Suprapubic skin (tissue), 4 donors: Measurements from ENCODE around the gene PHTF2. TPM values are rescaled to one million over a fixed set of nuclear protein-coding genes. Genes with fewer than 3 reads are reported as not detected.

Experiments
- DNase-seq, 2 donors: peaks; one replicate each; pipeline ENCODE4 v3.0.0-alpha.2; 2019; ENCODE audit warnings: low spot score in 2 of 2
- H3K27ac ChIP-seq: fragments of 200-600 bp; sonication (generic); one replicate; pipeline ENCODE4 v1.5.1; 2019
- H3K27me3 ChIP-seq: fragments of 200-600 bp; sonication (generic); one replicate; pipeline ENCODE4 v1.5.1; 2019
- H3K36me3 ChIP-seq: fragments of 200-600 bp; sonication (generic); one replicate; pipeline ENCODE4 v1.5.1; 2019
- H3K4me1 ChIP-seq: fragments of 200-600 bp; sonication (generic); one replicate; pipeline ENCODE4 v1.5.1; 2019
- H3K4me3 ChIP-seq: fragments of 200-600 bp; sonication (generic); one replicate; pipeline ENCODE4 v1.5.1; 2019; ENCODE audit warnings: mild to moderate bottlenecking
- H3K9me3 ChIP-seq: fragments of 200-600 bp; sonication (generic); one replicate; pipeline ENCODE4 v1.5.1; 2019
- CTCF ChIP-seq, 2 donors: fragments of 200-600 bp in 1 of 2; fragments of 450-650 bp in 1 of 2; sonication (generic) in 1 of 2; IDR thresholded peaks; one replicate each; pipeline ENCODE4 v1.5.1; 2016 to 2019; ENCODE audit warnings: antibody characterized with exemption in 2 of 2, mild to moderate bottlenecking in 1 of 2, moderate library complexity in 1 of 2
- EP300 ChIP-seq: sonication (generic); formaldehyde crosslinking; IDR thresholded peaks from one replicate; pipeline ENCODE4 v1.6.1; 2017; ENCODE audit warnings: antibody characterized with exemption
- POLR2A ChIP-seq, 2 donors: fragments of 450-650 bp; IDR thresholded peaks; one replicate each; pipeline ENCODE4 v1.6.1; 2017; ENCODE audit warnings: antibody characterized with exemption in 2 of 2, mild to moderate bottlenecking in 2 of 2, moderate library complexity in 2 of 2
- POLR2AphosphoS5 ChIP-seq, 3 donors: sonication (generic); formaldehyde crosslinking; IDR thresholded peaks; one replicate each; pipeline ENCODE4 v1.6.1; 2017; ENCODE audit warnings: antibody characterized with exemption in 3 of 3
- WGBS: methylation state at CpG from one replicate; pipeline ENCODE4 v1.1.5; 2018; 5-methylcytosine and 5-hydroxymethylcytosine counted together
- total RNA-seq, 4 donors: library from RNA; depleted of rRNA; stranded (reverse); fragments of >200 nt; gene quantifications; one replicate each; pipeline ENCODE4 v1.1.0, GENCODE V29; 2016

PHTF2 gene
- total RNA-seq, 4 donors from 2014 or later: 9.6 to 33.7 (median 15.7) TPM

DNA sequence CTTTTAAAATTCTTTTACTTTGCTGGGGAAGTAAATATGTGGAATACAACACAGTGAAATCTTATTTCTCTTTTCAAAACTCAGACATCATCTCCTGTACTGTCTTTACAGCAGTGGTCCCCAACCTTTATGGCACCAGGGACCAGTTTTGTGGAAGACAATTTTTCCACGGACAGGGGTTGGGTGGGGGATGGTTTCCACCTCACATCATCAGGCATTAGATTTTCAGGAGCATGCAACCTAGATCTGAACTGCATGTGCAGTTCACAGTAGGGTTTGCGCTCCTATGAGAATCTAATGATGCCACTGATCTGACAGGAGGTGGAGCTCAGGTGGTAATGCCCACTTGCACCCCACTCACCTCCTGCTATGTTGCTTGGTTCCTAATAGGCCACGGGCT, 12.6 kb upstream of the PHTF2 start:
- Histone ChIP-seq H3K4me1 (no peaks in the 10 kb centered on the region), H3K4me3 (no peak overlapping the region), H3K27ac (no peak overlapping the region), H3K27me3 (no peaks in the 10 kb centered on the region), H3K36me3 (peaks cover 12% of the 10 kb centered on the region), H3K9me3 (no peaks in the 10 kb centered on the region)
- no peak for DNase-seq
- WGBS: 98% methylated on average over 3 of the region's 3 CpGs
- TF ChIP-seq CTCF (IDR thresholded peaks at IDR 0.05) (no peak), POLR2A (IDR thresholded peaks at IDR 0.05) (no peak), EP300 (no peak), POLR2AphosphoS5 (IDR thresholded peaks at IDR 0.05) (no peak)

DNA sequence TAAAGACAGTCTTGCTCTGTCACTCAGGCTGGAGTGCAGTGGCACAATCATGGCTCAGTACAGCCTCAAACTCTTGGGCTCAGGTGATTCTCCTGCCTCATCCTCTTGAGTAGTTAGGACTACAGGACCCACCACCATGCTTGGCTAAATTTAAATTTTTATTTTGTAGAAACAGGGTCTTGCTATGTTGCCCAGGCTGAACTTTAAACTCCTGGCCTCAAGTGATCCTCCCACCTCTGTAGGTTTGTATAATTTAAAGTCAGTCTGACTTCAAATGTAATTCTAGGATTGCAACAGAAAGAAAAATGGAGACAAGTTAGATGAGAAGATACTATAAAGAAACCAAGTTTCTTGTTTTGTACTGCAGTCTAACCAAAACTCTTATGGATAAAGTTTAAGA, 11.8 kb upstream of the PHTF2 start:
- Histone ChIP-seq H3K27ac (no peak overlapping the region), H3K4me3 (no peak overlapping the region), H3K4me1 (no peaks in the 10 kb centered on the region), H3K36me3 (peaks cover 6% of the 10 kb centered on the region), H3K27me3 (no peaks in the 10 kb centered on the region), H3K9me3 (no peaks in the 10 kb centered on the region)
- DNase-seq: no peak
- TF ChIP-seq POLR2AphosphoS5 (IDR thresholded peaks at IDR 0.05) (no peak), EP300 (no peak), POLR2A (IDR thresholded peaks at IDR 0.05) (no peak), CTCF (IDR thresholded peaks at IDR 0.05) (no peak)

- Histone ChIP-seq H3K36me3 (peaks cover 4% of the 10 kb centered on the region), H3K27me3 (no peaks in the 10 kb centered on the region), H3K4me3 (no peak overlapping the region), H3K4me1 (no peaks in the 10 kb centered on the region), H3K9me3 (no peaks in the 10 kb centered on the region), H3K27ac (no peak overlapping the region)
- DNase-seq: no peak
- no peak for TF ChIP-seq EP300
- TF ChIP-seq POLR2AphosphoS5 (IDR thresholded peaks at IDR 0.05): no peak
- TF ChIP-seq POLR2A (IDR thresholded peaks at IDR 0.05): no peak
- no peak for TF ChIP-seq CTCF (IDR thresholded peaks at IDR 0.05)
- 95% methylated on average over 2 of the region's 2 CpGs for WGBS
Measured at GRCh38 chr7:77788327-77788902, 10.2 kb upstream of the PHTF2 start.

- 75% methylated on average over 6 of the region's 6 CpGs for WGBS
- Histone ChIP-seq H3K27me3 (no peaks in the 10 kb centered on the region), H3K4me3 (no peak overlapping the region), H3K27ac (no peak overlapping the region), H3K4me1 (peaks cover 7% of the 10 kb centered on the region), H3K9me3 (no peaks in the 10 kb centered on the region), H3K36me3 (peaks cover 11% of the 10 kb centered on the region)
- no peak for DNase-seq
- TF ChIP-seq EP300: no peak
- no peak for TF ChIP-seq POLR2AphosphoS5 (IDR thresholded peaks at IDR 0.05)
- TF ChIP-seq CTCF (IDR thresholded peaks at IDR 0.05): no peak
- no peak for TF ChIP-seq POLR2A (IDR thresholded peaks at IDR 0.05)
Measured at GRCh38 chr7:77791336-77791735, 7.2 kb upstream of the PHTF2 start.

- H3K4me3 ChIP-seq: no peak overlapping the region
- H3K36me3 ChIP-seq: peaks cover 11% of the 10 kb centered on the region
- no peak overlapping the region for H3K27ac ChIP-seq
- no peaks in the 10 kb centered on the region for H3K27me3 ChIP-seq
- TF ChIP-seq POLR2A (IDR thresholded peaks at IDR 0.05) (no peak), POLR2AphosphoS5 (IDR thresholded peaks at IDR 0.05) (no peak), CTCF (IDR thresholded peaks at IDR 0.05) (no peak), EP300 (no peak)
- H3K9me3 ChIP-seq: no peaks in the 10 kb centered on the region
- H3K4me1 ChIP-seq: peaks cover 14% of the 10 kb centered on the region
- WGBS: 85% methylated on average over 2 of the region's 2 CpGs
- DNase-seq: no peak
Measured at GRCh38 chr7:77791956-77792355, 6.6 kb upstream of the PHTF2 start.
